CD4-positive, alpha-beta T cell treated with Interleukin-17A for 4 hours (primary cell): ENCODE results near the gene PRPF38A.

ENCODE experiments used
- DNase-seq: peaks from one replicate; pipeline ENCODE4 v3.0.0-alpha.2; 2020; ENCODE audit warnings: mixed read lengths

Gene PRPF38A

DNA sequence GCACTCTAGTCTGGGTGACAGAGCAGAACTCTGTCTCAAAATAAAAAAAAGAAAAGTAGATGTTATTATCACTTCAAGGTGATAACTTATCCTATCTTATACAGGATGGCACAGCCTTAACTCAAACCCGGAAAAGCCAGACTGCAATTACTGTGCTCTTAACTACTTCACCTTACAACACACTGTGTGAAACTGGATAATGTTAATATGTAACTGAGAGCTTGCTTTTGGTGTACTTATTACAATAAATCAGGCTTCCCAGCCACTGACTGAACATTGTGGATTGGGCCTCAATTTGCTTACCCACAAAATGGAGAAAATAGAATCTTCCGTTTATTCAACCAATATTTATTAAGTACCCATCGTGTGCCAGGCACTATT lies 1.6 kb upstream of the PRPF38A start:
- no peak for DNase-seq

DNA sequence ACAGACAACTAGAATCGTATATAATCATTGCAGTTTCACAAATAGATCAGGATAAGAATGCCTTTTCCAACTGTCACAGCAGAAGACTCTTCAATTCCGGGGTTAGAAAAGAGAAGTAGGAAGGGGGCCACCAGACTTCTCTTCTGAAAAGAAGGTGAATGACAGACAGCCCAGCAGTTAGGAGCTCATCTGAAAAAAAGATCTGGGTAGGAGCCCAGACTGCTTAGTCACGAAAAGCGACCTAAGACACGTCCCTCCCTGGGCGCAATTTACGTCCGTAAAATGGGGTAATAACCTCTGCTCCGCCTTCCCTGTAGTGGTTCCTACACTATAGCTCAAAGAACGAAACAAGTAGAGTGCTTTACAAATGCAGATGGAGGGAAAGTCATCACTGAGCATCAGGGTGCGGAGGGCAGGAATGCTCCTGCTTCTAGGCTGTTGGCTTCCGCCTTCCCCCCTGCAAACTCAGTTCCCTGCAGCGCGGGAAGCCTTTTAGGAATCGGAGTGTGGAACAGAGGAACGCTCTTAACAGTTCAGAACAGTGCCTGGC lies 761 bp upstream of the PRPF38A start:
- DNase-seq = peak; percentile 49

DNA sequence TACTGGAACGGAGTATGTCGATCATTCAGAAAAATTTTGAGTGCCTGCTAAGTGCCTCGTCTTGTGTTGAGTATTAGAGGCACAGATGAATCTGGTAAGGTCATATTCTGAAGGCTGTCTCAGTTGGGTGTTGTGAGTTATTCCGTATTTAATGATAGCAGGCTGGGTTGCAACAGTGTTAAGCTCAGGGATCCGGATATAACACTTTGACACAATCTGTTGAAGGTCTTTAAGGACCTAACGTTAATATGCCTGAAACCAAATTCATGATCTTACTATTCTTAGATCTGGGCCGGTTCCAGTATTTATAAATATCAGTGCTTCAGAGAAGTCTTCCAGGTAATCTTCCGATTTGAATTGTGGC lies 555 bp downstream of the PRPF38A start:
- DNase-seq = no peak

DNA sequence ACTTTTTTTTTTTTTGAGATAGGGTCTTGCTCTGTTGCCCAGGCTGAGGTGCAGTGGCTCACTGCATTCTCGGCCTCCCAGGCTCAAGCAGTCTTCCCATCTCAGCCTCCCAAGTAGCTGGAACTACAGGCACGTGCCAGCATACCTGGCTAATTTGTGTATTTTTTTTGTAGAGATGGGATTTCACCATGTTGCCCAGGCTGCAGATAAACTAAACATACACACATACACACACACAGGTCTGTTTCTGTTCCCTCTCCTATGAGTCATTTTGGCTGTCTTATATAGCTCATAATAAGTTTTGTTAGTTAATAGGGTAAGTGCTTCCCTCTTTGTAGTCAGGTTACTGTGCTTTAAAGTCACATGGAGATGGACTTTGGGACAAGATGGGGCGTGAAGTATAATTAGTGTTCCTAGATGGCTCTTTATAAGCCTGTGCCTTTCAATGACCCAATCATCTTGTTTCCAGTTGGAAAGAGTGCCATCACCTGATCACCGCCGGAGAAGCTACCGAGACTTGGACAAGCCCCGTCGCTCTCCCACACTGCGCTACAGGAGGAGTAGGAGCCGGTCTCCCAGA lies 9.1 kb downstream of the PRPF38A start:
- no peak for DNase-seq

DNA sequence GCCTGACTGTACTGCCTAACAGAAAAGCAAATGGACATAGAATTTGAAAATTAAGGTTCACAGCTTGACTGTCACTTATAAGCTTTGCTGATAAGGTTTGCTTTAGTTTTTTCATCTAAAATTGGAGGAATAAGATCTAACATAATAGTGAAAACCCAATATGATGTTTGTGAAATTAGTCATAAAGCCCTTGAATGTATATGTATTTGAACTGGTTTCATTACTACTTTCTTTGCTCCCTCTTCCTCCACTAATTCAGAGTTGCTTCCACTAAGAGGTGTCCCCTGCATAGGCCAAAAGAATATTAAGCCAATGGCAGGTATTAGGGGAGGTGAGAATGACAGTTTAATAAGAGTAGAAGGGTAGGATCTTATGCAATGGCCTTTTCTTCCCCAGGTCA lies 10.5 kb downstream of the PRPF38A start:
- DNase-seq = no peak

- no peak for DNase-seq
Observed at GRCh38 chr1:52416811-52417210, 12.4 kb downstream of the PRPF38A start.

- no peak for DNase-seq
Observed at GRCh38 chr1:52420713-52421112, 16.3 kb downstream of the PRPF38A start.

DNA sequence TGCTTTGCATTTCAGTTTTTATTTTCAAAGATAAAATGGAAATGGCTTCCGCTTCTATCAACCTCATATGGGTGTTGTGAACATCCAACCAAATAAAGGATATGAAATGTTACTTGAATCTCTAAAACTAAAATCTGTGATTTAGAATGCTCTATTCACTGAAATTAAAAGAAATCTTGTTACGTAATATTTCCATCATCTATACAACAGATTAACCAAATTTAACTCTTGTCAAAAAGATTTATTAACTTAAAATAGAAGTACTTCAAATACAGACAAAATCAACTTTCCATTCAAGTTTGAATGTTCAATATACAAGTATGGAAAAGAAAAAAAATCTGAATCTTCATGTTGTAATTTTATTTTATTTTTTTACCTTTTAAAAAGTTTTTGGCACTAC lies 18.7 kb downstream of the PRPF38A start:
- no peak for DNase-seq

- DNase-seq = peak; percentile 81
Observed at GRCh38 chr1:52423771-52424170, 19.4 kb downstream of the PRPF38A start.

GRCh38 chr1:52424231-52424636 lies 19.8 kb downstream of the PRPF38A start:
- peak; percentile 60 for DNase-seq

GRCh38 chr1:52424813-52425212 lies 20.4 kb downstream of the PRPF38A start:
- no peak for DNase-seq

DNA sequence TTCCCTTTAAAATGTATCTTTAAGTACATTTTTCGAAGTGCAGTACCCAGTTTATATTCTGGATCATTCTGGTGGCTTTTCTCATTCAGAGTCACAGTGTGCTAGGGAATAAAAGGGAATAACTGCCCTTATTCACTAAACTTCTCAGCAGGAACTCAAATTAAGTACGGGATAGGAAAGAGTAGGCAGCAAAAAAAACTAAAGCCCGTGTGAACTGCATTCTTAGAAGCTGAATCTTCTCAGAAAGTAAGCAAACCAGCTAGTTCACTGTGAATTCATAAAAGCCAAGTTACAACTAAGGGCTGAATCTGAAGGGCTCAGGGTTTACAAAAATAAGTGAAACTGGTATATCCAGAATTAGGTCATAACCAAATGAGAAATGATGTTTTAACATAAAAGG lies 22.0 kb downstream of the PRPF38A start:
- DNase-seq = no peak

- DNase-seq = no peak
Observed at GRCh38 chr1:52427152-52427551, 22.8 kb downstream of the PRPF38A start.

DNA sequence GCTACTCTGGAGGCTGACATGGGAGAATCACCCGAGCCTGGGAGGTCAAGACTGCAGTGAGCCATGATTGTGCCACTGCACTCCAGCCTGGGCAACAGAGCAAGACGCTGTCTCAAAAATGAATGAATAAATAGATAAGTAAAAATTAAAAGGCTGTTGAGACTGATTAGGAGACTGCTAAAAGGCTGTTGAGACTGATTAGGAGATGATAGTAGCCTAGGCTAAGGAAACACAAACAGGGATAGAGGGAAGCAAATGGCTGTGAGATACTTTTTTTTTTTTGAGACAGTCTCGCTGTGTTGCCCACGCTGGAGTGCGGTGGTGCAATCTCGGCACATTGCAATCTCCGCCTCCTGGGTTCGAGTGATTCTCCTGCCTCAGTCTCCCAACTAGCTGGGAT lies 28.4 kb downstream of the PRPF38A start:
- no peak for DNase-seq

DNA sequence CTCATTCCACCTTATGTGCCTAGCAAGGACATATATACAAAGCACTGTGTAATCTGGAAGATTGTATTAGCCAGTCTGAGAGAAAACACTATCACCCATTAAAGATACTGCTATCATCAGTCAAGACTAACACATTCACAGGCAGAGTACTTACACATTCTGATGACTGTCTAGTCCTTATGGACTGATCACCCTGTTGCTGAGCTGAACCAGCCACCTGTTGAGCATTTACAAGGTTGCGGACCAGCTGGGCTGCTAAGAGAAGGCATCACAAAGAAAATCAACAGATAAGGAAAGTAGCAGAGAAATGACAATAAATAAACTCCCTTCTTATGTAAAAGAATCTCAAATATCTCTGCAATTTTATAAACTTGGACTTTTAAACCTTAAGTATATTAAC lies 30.8 kb downstream of the PRPF38A start:
- DNase-seq = no peak

GRCh38 chr1:52435650-52436049 lies 31.2 kb downstream of the PRPF38A start:
- DNase-seq = no peak

GRCh38 chr1:52436817-52437216 lies 32.4 kb downstream of the PRPF38A start:
- DNase-seq = no peak

- no peak for DNase-seq
Observed at GRCh38 chr1:52439976-52440375, 35.6 kb downstream of the PRPF38A start.

- no peak for DNase-seq
Observed at GRCh38 chr1:52444463-52444862, 40.1 kb downstream of the PRPF38A start.

DNA sequence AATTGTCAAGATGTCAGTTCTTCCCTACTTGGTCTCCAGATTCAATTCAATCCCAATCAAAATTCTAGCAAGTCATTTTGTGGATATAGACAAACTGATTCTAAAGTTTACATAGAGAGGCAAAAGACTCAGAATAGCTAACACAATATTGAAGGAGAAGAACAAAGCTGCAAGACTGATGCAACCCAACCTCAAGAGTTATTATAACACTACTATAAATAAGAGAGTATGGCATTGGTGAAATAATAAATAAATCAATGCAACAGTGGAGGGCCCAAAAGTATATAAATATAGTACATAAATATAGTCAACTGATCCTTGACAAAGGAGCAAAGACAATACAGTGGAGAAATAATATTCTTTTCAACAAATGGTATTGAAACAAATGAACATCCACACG lies 49.7 kb downstream of the PRPF38A start:
- no peak for DNase-seq

- DNase-seq = no peak
Observed at GRCh38 chr1:52454779-52455178, 50.4 kb downstream of the PRPF38A start.

DNA sequence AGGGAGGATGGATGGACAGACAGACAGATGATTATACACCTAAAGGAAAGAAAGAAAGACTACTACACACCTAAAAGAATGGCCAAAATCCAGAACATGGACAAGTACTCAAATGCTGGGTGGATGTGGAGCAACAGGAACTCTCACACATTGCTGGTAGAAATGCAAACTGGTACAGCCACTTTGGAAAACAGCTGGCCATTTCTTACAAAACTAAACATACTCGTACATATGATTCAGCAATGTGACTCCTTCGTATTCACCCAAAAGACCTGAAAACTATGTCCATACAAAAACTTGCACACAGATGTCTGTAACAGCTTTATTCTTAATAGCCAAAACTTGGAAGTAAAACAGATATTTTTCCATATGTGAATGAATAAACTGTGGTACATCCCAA lies 51.3 kb downstream of the PRPF38A start:
- no peak for DNase-seq

DNA sequence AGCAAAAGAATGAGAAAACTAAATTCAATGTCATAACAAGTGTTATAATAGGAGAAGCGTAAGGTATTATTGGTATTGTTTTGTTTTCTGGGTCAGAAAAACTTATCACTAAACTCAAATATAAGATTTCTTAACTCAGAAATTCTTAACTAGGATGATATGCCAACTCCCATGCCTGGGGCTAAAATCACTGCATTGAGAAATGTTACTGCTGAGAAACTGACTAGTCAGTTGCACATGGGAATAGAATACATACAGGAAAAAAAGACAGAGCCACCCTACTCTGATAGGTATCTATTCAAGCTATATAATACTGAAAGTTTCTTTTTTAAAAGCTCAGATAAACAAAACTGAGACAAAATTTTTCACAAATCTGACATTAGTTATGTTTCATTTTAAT lies 56.3 kb downstream of the PRPF38A start:
- no peak for DNase-seq

DNA sequence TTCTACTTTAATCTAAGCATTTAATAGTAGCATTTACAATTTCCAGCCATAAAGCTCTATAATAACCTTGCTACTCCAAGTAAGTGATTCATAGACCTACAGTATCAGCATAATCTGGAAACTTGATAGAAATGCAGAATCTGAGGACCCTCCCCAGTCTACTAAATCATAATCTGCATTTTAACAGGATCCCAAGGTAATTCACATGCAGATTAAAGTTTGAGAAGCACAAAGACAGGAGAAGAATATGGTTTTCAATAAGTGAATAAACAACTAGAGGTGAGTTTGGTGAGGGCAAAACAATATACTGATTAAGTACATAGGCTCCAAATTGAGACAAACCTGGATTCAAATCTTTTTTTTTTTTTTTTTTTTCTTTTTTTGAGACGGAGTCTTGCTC lies 57.4 kb downstream of the PRPF38A start:
- no peak for DNase-seq

- no peak for DNase-seq
Observed at GRCh38 chr1:52463891-52464290, 59.5 kb downstream of the PRPF38A start.

- no peak for DNase-seq
Observed at GRCh38 chr1:52469108-52469507, 64.7 kb downstream of the PRPF38A start.
